GM18517 (cell line): ENCODE data around the gene VCX.
"Not testable (repeated sequence)": the region's sequence is repeated elsewhere in the genome, so short reads cannot be mapped to it uniquely, and the experiment has no call there.

ENCODE experiments used
- ATAC-seq: cut with Tn5 transposase; IDR thresholded peaks from one replicate; pipeline ENCODE4 v1.9.1; 2021; ENCODE audit warnings: mild to moderate bottlenecking, moderate library complexity; ENCODE audit not compliant: unreplicated experiment

VCX gene

DNA sequence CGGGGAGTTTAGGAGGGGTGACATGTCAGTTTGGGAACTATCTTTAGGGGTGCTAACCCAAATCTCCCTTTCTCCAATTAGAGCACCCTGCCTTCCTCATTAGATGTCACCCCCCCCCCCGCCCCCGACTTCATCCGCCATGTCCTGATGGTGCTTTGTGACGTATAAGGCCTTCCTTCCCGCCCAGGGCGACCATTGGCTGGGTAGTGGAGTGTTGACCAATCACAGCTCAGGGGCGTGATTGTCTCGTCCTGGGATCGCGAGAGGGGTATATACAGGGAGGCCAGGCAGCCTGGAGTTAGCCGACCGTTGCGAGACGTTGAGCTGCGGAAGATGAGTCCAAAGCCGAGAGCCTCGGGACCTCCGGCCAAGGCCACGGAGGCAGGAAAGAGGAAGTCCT lies at the start of gene VCX:
Gene VCX (plus strand): TSS at position 301 of the 400 bp plus-strand sequence. CDS start 33 bp downstream, at position 334.
- not testable (repeated sequence) for ATAC-seq

DNA sequence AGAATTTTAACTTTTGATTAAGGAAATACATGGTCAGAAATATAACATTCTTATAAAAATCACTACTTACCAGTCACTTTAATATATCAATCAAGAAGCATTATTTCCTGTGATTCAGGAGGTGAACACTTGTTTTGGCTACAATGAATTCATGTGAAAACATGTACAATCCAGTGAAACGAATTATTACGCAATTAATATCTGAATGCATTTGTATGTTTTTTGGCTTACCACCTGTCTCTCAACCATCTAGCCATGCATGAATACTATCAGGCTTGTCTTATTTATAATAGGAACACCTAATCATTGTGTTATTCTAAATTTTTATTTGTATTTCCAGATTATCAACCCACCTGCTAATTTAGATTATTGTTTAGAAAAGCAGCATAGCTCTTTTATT lies 44.6 kb upstream of the VCX start:
- ATAC-seq: no peak

DNA sequence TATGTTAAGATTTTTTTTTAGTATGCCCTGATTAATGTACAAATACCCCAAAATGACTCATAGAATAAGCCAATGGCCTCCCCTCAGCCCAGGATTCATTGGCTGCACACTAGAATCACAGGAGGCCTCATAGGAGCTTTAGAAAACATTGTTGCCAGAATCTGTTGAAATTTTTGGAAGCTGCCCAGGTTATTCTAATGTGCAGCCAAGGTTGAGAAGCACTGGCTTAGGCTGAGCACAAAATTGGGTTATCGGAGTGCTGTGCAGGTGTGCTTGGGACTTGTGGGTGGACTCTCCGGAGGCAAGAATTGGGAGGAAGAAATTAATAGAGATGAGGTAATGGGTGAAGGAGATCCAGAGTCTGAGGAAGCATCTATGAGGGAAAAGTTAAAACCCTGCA lies 41.3 kb upstream of the VCX start:
- no peak for ATAC-seq

DNA sequence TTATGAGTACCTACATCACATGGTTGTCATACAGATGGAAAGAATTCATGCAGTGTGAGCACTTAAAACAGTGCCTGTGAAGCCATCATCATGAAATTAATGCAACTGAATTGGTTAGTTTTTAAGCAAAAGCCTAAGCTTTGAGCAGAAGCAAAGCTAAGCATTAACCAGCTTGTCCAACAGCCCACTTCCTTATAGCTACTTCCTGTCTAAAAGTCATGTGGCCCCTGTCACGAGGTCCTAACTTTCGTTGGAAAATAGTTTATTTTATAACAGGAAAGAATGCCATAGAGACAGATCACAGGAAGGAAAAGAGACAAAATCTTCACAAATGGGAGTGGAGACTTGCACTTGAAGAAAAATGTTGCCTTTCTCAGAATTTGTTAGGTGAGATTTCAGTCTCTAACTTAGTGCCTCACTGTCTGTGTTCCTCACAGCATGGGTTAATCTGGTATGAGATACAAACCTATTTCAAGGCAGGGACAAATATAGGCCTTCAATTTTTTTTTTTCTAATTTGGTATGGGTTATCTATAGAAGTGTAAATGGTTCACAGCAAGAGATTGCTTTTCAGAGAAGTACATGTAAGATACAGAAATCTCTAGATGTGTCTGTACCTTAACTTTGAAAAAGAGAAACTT lies 27.7 kb upstream of the VCX start:
- no peak for ATAC-seq

DNA sequence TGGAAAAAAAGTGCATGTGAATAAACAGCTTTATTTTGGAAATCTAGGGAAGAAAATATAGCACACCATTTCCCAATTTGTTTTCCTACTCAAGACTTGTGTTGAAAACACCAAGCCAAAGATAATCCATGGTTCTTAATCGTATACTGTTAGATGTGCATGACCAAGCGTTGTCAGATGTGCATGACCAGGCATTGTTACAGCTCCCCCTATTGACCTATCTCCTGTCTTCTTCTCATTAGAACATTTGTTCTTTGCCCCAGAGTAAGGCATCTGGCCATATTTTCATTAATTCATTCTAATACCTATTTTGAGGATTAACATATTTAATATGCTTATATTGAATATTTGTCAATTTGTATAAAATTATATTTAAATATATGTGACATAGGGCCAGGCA lies 14.4 kb upstream of the VCX start:
- no peak for ATAC-seq

DNA sequence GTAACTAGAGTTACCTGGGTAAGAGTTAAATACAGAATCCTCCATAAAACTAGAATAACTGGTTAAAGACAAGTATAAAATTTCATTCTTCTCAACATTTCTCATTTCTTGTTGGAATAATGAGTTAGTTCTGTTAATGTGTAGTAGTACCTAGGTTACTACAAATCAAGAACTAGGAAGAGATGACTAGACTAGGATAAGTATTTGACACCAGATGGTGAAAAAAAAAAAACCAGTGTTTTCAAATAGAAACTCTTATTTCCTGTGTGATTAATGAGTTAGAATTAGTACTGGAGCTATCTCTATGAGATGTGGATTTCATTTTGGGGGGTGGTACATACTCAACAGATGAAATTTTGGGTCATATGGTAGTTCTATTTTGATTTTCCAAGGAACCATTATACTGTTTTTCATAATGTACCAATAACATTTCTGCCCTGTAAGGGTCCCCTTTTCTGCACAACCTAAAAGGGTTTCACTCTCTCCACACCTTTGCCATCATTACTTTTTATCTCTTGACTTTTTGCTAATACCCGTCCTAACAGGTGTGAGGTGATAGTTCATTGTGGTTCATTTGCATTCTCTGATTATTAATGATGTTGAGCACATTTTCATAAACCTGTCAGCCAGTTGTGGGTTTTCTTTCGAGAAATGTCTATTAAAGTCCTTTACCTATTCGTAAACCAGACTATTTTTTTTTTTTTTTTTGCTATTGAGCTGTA lies 1.7 kb upstream of the VCX start:
- ATAC-seq: no peak

DNA sequence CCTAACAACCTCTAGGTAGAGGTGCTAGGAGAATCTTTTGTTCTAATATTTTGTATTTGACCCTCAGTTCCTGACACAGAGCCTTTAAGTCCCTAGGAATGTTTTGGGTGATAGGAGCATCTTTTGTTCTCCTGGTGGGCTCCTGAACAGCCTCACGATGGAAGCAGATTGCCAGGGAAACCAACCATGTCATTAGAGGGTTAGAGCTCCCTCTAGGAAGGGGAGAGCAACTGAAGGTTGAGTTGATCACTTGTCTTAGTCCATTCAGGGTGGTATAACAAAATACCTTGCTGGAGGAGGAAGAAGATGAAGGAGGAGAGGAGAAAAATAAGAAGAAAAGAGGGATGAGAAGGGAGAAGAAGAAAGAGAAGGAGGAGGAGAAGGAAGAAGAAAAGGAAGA lies 9.2 kb downstream of the VCX start:
- ATAC-seq: no peak

DNA sequence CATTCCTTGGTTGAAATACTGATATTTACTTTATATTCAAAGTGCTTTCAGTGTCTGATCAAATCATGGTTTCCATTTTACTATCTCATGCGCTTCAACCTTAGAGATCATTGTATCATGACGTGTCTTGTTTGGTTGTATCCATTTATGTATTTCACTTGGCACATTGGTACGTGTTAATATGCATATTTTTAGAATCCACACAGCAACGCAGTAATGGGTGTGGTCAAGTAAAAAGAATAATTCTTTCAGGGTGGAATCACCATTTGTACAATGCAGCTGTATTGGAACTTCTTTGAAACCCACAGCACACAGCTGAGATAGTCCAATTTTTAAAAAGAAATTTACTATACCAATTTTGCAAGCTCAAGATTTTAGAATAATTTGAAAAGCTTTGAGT lies 29.1 kb downstream of the VCX start:
- no peak for ATAC-seq

DNA sequence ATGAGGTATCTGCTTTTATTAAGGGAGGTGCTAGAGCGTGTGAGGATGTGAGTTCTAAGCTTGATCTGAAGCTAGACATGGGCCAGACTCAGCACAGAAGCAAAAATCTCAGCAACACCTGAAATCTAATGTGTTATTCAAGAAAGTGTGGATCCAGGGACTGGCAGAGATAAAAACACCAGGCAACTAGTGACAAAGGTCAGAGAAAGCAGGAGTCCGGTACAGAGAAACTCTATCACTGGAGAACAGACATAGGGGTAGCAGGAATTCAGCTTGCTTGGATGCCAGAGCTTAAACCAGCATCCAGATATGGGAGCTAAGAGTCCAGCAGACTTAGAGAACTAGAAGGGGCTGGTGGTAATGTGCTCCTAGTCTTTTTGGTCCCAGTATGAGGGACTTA lies 34.0 kb downstream of the VCX start:
- no peak for ATAC-seq

DNA sequence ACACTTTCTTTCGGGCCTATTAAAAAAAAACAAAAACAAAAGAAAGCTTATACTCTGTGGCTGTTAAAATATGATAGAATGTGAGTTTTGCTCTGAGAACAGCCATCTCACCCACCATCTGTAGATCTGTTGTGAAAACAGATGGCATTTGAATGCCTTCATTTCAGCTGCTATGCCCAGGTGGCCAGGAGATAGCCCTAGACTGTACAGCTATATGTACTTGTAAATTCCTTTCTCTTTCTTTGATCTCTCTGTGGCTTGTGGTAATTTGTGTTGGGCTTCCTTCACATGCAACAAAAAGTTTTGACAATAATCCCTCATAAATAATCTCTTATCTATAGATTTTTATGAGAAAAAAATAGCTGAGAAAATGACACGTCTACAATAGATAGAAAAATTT lies 46.2 kb downstream of the VCX start:
- ATAC-seq: no peak

DNA sequence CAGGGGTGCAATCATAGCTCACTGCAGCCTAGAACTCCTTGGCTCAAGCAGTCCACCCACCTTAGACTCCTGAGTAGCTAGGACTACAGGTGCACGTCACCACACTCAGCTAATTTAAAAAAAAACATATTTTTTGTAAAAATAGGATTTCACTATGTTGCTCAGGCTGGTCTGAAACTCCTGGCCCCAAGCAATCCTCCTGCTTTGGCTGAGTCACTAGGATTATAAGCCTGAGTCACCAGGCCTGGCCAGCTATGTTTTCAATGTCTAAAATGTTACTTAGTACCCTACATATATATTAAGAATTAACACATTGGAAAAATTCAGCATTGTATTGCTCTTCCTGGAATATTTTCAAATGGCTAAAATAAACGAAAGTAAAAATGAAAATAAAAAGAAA lies 46.7 kb downstream of the VCX start:
- ATAC-seq: no peak

DNA sequence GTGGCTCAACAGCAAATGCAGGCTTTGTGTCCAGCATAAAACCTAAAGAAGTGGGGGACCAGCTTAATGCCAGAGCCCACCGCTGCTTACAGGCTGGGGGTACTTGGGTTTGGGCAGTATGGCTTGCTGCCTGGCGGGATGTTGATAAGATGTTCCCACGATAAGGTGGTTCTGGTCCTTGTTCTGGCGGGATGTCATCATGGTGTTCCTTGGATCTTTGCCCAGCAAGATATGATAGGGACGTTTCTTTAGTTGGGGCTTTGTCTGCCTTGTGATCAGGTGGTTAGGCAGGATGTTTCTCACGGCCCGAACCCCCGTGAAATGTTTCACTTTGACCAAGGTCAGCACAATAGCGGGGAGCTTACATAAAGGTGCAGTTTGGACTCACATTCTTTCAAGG lies 49.0 kb downstream of the VCX start:
- no peak for ATAC-seq
